Fibroblast of the aortic adventitia (primary cell): ENCODE results near the gene FAHD1. TPM values are rescaled to one million over a fixed set of nuclear protein-coding genes. Genes with fewer than 3 reads are reported as not detected.

Source experiments
- DNase-seq: peaks from one replicate; pipeline ENCODE4 v3.0.0-alpha.2; 2010; ENCODE audit warnings: low read depth
- H3K4me3 ChIP-seq: 2 replicates; pipeline ENCODE4 v1.5.1; 2011; ENCODE audit warnings: low read depth, mild to moderate bottlenecking, control low read depth, low read length, moderate library complexity
- CTCF ChIP-seq: IDR thresholded peaks from 2 replicates; pipeline ENCODE4 v1.5.1; 2011; ENCODE audit warnings: mild to moderate bottlenecking, low read length, control low read depth, inconsistent platforms; ENCODE audit not compliant: insufficient read depth
- total RNA-seq: library from RNA; depleted of rRNA; stranded (reverse); fragments of >200 nt; gene quantifications from 2 replicates; pipeline ENCODE4 v1.2.3, GENCODE V29; 2012; ENCODE audit warnings: low replicate concordance

The FAHD1 gene
- total RNA-seq, 1 donor = 36.7 TPM

- DNase-seq = no peak
- peak overlapping the region; percentile 83 for H3K4me3 ChIP-seq
- TF ChIP-seq CTCF = no peak
These were observed 46.3 kb upstream of the FAHD1 start for GRCh38 chr16:1780677-1781072.

DNA sequence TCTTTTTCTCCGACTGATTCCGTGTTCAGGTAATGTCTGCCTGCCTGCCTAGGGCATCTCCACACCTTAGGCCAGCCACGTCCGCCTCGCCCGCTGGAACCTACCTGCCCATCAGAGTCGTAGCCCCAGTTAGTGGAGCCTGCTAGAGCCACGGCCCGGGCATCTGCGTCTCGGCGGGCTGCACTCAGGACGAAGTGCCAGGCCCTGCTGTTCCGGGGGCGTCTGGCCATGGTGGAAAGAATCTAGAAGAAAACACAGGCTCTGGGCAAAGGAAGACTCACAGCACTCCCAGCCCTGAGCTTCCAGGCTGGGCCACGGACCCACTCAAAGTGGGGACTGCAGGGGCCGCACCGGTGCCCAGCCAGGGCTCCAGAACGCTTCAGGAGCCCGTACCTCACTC lies 45.8 kb upstream of the FAHD1 start:
- DNase-seq = no peak
- peak overlapping the region; percentile 83 for H3K4me3 ChIP-seq
- TF ChIP-seq CTCF = no peak

DNA sequence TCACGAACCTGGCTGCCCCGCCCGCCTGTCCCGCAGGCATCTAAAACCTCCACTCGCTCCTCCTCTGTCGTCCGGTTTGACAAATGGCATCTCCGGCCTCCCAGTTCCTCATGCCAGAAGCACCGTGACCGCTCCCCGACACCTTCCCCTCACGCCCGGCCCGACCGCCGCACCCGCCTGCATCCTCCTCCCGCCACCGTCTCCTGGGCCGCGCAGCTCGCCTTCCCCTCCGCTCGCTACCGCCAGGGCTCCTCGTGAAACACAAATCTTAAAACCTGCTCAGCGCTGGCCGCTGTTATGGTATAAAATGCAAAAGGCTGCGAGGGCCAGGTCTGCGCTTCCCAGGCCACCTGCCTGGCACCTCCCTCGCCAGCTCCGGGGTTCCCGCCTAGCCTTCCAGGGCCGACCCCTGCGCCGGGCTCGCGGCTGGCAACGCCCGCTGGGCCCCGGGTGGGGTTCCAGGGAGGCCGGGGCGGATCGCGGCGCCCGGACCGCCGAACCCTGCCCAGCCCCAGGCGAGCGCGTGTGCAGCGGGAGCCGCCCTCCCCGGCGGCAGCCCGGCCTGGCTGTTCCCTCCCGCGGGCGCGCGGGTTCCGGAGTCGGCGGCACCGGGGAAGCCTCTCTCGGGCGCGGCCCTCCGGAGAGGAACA lies 45.1 kb upstream of the FAHD1 start:
- no peak for DNase-seq
- TF ChIP-seq CTCF = peak; percentile 27
- peak overlapping the region; percentile 83 for H3K4me3 ChIP-seq

- DNase-seq = peak; percentile 100
- TF ChIP-seq CTCF = no peak
- H3K4me3 ChIP-seq = peak within 1 kb of the TSS; percentile 83
These were observed 44.4 kb upstream of the FAHD1 start, which contains the start of the genes NUBP2 and SPSB3 for GRCh38 chr16:1782408-1783264. Gene NUBP2, plus strand, starts transcription at chr16:1782960. Its CDS starts 61 bp downstream, at chr16:1783021. Gene SPSB3, minus strand, starts transcription at chr16:1782571. Its CDS starts 1,088 bp downstream, at chr16:1781483.

- no peak for DNase-seq
- no peak overlapping the region for H3K4me3 ChIP-seq
- no peak for TF ChIP-seq CTCF
These were observed 41.8 kb upstream of the FAHD1 start for GRCh38 chr16:1784977-1785845.

DNA sequence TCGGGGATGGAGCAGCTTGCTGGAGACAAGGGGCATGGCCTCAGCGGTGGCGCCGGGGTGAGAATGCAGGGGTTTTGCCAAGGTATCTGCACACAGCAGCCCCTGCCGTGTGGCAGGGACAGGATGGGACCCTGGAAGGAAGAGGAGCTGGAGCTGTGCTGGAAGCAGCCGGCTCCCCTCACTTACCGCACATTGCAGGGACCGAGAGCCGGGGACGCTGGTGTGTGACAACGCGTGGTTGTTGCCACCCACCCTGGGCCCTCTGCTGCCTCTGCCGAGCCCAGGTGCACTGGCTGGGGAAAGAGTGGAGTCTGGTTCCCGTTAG lies 41.2 kb upstream of the FAHD1 start:
- DNase-seq = no peak
- no peak for TF ChIP-seq CTCF
- H3K4me3 ChIP-seq = no peak overlapping the region
